ENCODE results near the gene PSPN. TPM values are rescaled to one million over a fixed set of nuclear protein-coding genes. Genes with fewer than 3 reads are reported as not detected.

PSPN gene
- polyA plus RNA-seq, 1 donor (not counting 4 experiments of a cell fraction or from before 2014, with no cell fraction given) = 0.33 TPM

- H3K36me3 ChIP-seq (ENCODE audit: control insufficient read depth in 2 of 2, extremely low read depth in 1 of 2, insufficient read depth in 2 of 2, low read length in 2 of 2) = no peaks in the 10 kb centered on the region
- peak within 1 kb of the TSS; percentile 6 for H2AFZ ChIP-seq (ENCODE audit: control insufficient read depth, low read length)
- no peaks in the 10 kb centered on the region for H3K79me2 ChIP-seq (ENCODE audit: control insufficient read depth, insufficient read depth, low read length)
- H3K9me1 ChIP-seq (ENCODE audit: control insufficient read depth, extremely low read depth, insufficient read depth, low read length) = no peaks in the 10 kb centered on the region
- no peak within 1 kb of the TSS for H3K4me2 ChIP-seq (ENCODE audit: control insufficient read depth, extremely low read depth, insufficient read depth, low read depth, low read length)
- no peak for TF ChIP-seq CTCF (optimal IDR thresholded peaks at IDR 0.05 in 1 of 3, IDR thresholded peaks at IDR 0.05 in 1 of 3, conservative IDR thresholded peaks at IDR 0.05 in 1 of 3; ENCODE audit: extremely low read depth in 1 of 3, insufficient read depth in 2 of 3, low read length in 3 of 3)
- no peak for TF ChIP-seq EZH2 (IDR thresholded peaks at IDR 0.05; ENCODE audit: low read length)
- dilution Hi-C loops (cut with MboI; ENCODE audit: extremely low pct_ligation_motif_present, low sequenced_read_pairs) = no loop called here
- H3K9ac ChIP-seq (ENCODE audit: control insufficient read depth, extremely low read depth, insufficient read depth, low read length) = no peak within 1 kb of the TSS
- H4K20me1 ChIP-seq (ENCODE audit: control insufficient read depth, extremely low read depth, insufficient read depth, low read length) = no peaks in the 10 kb centered on the region
- peaks cover 5% of the 10 kb centered on the region for H3K27me3 ChIP-seq (ENCODE audit: control insufficient read depth, extremely low read depth, insufficient read depth, low read length)
- no peaks in the 10 kb centered on the region for H3K4me1 ChIP-seq (ENCODE audit: control insufficient read depth, extremely low read depth, insufficient read depth, low read length)
- FAIRE-seq (no peak), DNase-seq (ENCODE audit: low read depth, low spot score) (no peak)
- no peak within 1 kb of the TSS for H3K27ac ChIP-seq (ENCODE audit: control insufficient read depth, insufficient read depth, low read length)
- H3K9me3 ChIP-seq (ENCODE audit: control insufficient read depth, low read depth, low read length) = no peaks in the 10 kb centered on the region
- H3K4me3 ChIP-seq (ENCODE audit: control insufficient read depth in 2 of 3, extremely low read depth in 1 of 3, insufficient read depth in 2 of 3, low read depth in 1 of 3, low read length in 3 of 3) = no peak within 1 kb of the TSS
These were observed 42.3 kb downstream of the PSPN start, which contains the start of gene ACER1 for GRCh38 chr19:6333439-6333838. Gene ACER1, minus strand, starts transcription at chr19:6333612. Its CDS starts 61 bp downstream, at chr19:6333551.

- no peak overlapping the region for H3K4me2 ChIP-seq (ENCODE audit: control insufficient read depth, extremely low read depth, insufficient read depth, low read depth, low read length)
- no peaks in the 10 kb centered on the region for H3K79me2 ChIP-seq (ENCODE audit: control insufficient read depth, insufficient read depth, low read length)
- H4K20me1 ChIP-seq (ENCODE audit: control insufficient read depth, extremely low read depth, insufficient read depth, low read length) = no peaks in the 10 kb centered on the region
- no peaks in the 10 kb centered on the region for H3K36me3 ChIP-seq (ENCODE audit: control insufficient read depth in 2 of 2, extremely low read depth in 1 of 2, insufficient read depth in 2 of 2, low read length in 2 of 2)
- dilution Hi-C loops (cut with MboI; ENCODE audit: extremely low pct_ligation_motif_present, low sequenced_read_pairs) = no loop called here
- H2AFZ ChIP-seq (ENCODE audit: control insufficient read depth, low read length) = no peak overlapping the region
- H3K27me3 ChIP-seq (ENCODE audit: control insufficient read depth, extremely low read depth, insufficient read depth, low read length) = no peaks in the 10 kb centered on the region
- H3K9me3 ChIP-seq (ENCODE audit: control insufficient read depth, low read depth, low read length) = no peaks in the 10 kb centered on the region
- TF ChIP-seq CTCF (optimal IDR thresholded peaks at IDR 0.05 in 1 of 3, IDR thresholded peaks at IDR 0.05 in 1 of 3, conservative IDR thresholded peaks at IDR 0.05 in 1 of 3; ENCODE audit: extremely low read depth in 1 of 3, insufficient read depth in 2 of 3, low read length in 3 of 3) (no peak), EZH2 (IDR thresholded peaks at IDR 0.05; ENCODE audit: low read length) (no peak)
- H3K27ac ChIP-seq (ENCODE audit: control insufficient read depth, insufficient read depth, low read length) = no peak overlapping the region
- no peak overlapping the region for H3K9ac ChIP-seq (ENCODE audit: control insufficient read depth, extremely low read depth, insufficient read depth, low read length)
- DNase-seq (ENCODE audit: low read depth, low spot score) = no peak
- no peaks in the 10 kb centered on the region for H3K9me1 ChIP-seq (ENCODE audit: control insufficient read depth, extremely low read depth, insufficient read depth, low read length)
- no peaks in the 10 kb centered on the region for H3K4me1 ChIP-seq (ENCODE audit: control insufficient read depth, extremely low read depth, insufficient read depth, low read length)
- FAIRE-seq = no peak
- no peak overlapping the region for H3K4me3 ChIP-seq (ENCODE audit: control insufficient read depth in 2 of 3, extremely low read depth in 1 of 3, insufficient read depth in 2 of 3, low read depth in 1 of 3, low read length in 3 of 3)
These were observed 48.9 kb downstream of the PSPN start for GRCh38 chr19:6326815-6327214.

All from keratinocyte (primary cell).